A549 (cell line): Measurements from ENCODE around the gene TCEA2.

ENCODE experiments used
- CEBPB ChIP-seq, 2 experiments: fragments of >200 bp in 1 of 2; sonication (Bioruptor Twin) in 1 of 2; formaldehyde crosslinking in 1 of 2; IDR thresholded peaks; 2 replicates each; pipeline ENCODE4 v1.6.1; 2012 to 2016
- EP300 ChIP-seq, 2 experiments: fragments of >200 bp; sonication (Bioruptor Twin); formaldehyde crosslinking; IDR thresholded peaks; 2 replicates in 1 of 2; 3 replicates in 1 of 2; pipeline ENCODE4 v1.6.1; 2016 to 2017
- KDM5A ChIP-seq: fragments of 200-600 bp; sonication (generic); IDR thresholded peaks from 2 replicates; pipeline ENCODE4 v1.6.1; 2016; ENCODE audit warnings: antibody characterized with exemption, mild to moderate bottlenecking
- MAFK ChIP-seq: fragments of 450-650 bp; IDR thresholded peaks from 2 replicates; pipeline ENCODE4 v1.6.1; 2014; ENCODE audit not compliant: partially characterized antibody
- NR3C1 ChIP-seq: fragments of >200 bp; sonication (Bioruptor Twin); formaldehyde crosslinking; IDR thresholded peaks from 3 replicates; pipeline ENCODE4 v1.6.1; 2017
- POLR2AphosphoS2 ChIP-seq: conservative IDR thresholded peaks from 2 replicates; pipeline ENCODE4 v1.6.1; 2012; ENCODE audit warnings: low read length, improper control_type of control experiment, inconsistent platforms
- SREBF2 ChIP-seq: fragments of 450-650 bp; IDR thresholded peaks from 2 replicates; pipeline ENCODE4 v1.6.1; 2014; ENCODE audit warnings: mild to moderate bottlenecking, moderate library complexity
- ZNF302 ChIP-seq: fragments of 250-450 bp; sonication (Bioruptor Pico); IDR thresholded peaks from 2 replicates; pipeline ENCODE4 v1.9.0; 2021; ENCODE audit warnings: inconsistent platforms, mild to moderate bottlenecking, moderate library complexity
- TF ChIP-seq, protein P1 (sequence below): fragments of 150-350 bp; IDR thresholded peaks from 2 replicates; pipeline ENCODE4 v1.6.1; 2014; ENCODE audit warnings: low read depth, mild to moderate bottlenecking, low read length
- TF ChIP-seq, protein P2 (sequence below): IDR thresholded peaks from 2 replicates; pipeline ENCODE4 v1.6.1; 2012
- TF ChIP-seq, protein P3 (sequence below): fragments of >200 bp; sonication (Bioruptor Twin); formaldehyde crosslinking; IDR thresholded peaks from 3 replicates; pipeline ENCODE4 v1.5.1; 2016
- TF ChIP-seq, protein P4 (sequence below): fragments of 450-650 bp; IDR thresholded peaks from 2 replicates; pipeline ENCODE4 v1.6.1; 2014; ENCODE audit warnings: antibody characterized with exemption

DNA sequence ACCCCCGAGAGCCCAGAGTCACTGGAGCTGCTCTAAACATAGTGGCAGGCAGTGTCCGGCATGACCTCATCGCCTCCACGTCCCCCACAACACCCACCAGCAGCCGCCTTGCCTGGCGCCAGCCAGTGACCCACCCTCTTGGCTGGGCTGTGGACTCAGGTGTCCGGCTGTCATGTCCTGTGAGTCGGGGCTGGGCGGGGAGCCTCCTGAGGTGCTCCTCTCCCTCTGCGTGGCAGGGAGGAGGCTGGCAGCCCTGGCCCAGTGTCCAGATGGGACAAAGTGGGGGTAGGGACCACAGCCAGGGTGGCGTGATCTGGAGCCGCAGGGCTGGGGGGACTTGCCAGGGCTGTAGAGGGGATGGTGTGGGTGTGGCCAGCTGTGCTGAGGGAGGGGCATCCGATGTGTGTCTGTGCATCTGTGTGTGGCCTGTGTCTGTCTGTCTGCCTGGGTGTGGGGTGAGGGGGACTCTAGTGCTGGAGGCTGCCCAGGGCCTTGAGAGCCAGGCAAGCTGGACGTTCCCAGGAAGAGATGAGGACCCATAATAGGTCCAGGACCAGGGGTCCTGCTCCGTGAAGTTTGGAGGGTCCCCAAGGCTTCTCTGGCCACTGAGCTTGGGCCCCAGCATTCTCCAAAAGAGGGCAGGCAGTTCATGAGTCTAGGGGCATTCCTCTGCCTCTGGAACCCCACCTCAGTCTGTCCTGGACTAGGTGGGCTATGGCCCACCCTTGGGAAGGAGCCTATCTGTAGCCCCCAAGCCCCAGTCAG lies 11.3 kb upstream of the TCEA2 start:
- no peak for TF ChIP-seq SREBF2
- TF ChIP-seq, protein P1, sequence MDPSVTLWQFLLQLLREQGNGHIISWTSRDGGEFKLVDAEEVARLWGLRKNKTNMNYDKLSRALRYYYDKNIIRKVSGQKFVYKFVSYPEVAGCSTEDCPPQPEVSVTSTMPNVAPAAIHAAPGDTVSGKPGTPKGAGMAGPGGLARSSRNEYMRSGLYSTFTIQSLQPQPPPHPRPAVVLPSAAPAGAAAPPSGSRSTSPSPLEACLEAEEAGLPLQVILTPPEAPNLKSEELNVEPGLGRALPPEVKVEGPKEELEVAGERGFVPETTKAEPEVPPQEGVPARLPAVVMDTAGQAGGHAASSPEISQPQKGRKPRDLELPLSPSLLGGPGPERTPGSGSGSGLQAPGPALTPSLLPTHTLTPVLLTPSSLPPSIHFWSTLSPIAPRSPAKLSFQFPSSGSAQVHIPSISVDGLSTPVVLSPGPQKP = no peak
- no peak for TF ChIP-seq MAFK
- no peak for TF ChIP-seq ZNF302
- TF ChIP-seq EP300 (IDR thresholded peaks at IDR 0.05) = no peak
- no peak for TF ChIP-seq KDM5A
- no peak for TF ChIP-seq NR3C1
- TF ChIP-seq, protein P2, sequence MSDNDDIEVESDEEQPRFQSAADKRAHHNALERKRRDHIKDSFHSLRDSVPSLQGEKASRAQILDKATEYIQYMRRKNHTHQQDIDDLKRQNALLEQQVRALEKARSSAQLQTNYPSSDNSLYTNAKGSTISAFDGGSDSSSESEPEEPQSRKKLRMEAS = no peak
- no peak for TF ChIP-seq CEBPB (IDR thresholded peaks at IDR 0.05)
- TF ChIP-seq, protein P3, sequence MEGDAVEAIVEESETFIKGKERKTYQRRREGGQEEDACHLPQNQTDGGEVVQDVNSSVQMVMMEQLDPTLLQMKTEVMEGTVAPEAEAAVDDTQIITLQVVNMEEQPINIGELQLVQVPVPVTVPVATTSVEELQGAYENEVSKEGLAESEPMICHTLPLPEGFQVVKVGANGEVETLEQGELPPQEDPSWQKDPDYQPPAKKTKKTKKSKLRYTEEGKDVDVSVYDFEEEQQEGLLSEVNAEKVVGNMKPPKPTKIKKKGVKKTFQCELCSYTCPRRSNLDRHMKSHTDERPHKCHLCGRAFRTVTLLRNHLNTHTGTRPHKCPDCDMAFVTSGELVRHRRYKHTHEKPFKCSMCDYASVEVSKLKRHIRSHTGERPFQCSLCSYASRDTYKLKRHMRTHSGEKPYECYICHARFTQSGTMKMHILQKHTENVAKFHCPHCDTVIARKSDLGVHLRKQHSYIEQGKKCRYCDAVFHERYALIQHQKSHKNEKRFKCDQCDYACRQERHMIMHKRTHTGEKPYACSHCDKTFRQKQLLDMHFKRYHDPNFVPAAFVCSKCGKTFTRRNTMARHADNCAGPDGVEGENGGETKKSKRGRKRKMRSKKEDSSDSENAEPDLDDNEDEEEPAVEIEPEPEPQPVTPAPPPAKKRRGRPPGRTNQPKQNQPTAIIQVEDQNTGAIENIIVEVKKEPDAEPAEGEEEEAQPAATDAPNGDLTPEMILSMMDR = no peak
- TF ChIP-seq POLR2AphosphoS2 = no peak
- TF ChIP-seq, protein P4, sequence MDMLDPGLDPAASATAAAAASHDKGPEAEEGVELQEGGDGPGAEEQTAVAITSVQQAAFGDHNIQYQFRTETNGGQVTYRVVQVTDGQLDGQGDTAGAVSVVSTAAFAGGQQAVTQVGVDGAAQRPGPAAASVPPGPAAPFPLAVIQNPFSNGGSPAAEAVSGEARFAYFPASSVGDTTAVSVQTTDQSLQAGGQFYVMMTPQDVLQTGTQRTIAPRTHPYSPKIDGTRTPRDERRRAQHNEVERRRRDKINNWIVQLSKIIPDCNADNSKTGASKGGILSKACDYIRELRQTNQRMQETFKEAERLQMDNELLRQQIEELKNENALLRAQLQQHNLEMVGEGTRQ = no peak
